Naive thymus-derived CD4-positive, alpha-beta T cell (primary cell): Measurements from ENCODE around the gene CTBP2. TPM values are rescaled to one million over a fixed set of nuclear protein-coding genes. Genes with fewer than 3 reads are reported as not detected.

Experiments used
- ATAC-seq: fragments of 150-1000 bp; cut with Tn5 transposase; 2 replicates; pipeline ENCODE4 v1.10.0; 2021; ENCODE audit warnings: mild to moderate bottlenecking, moderate library complexity
- CTCF ChIA-PET: fragments of 350-600 bp; sonication (Branson Sonifier 250); formaldehyde crosslinking; loops from one replicate; lab custom pipeline; 2021; ENCODE audit warnings: antibody characterized with exemption; lab: Charles Lee
- POLR2A ChIA-PET: fragments of 350-600 bp; sonication (Branson Sonifier 250); formaldehyde crosslinking; loops from one replicate; lab custom pipeline; 2021; ENCODE audit warnings: antibody characterized with exemption, inconsistent platforms; lab: Charles Lee
- DNase-seq, 9 donors: peaks; one replicate each; pipeline versions ENCODE4 v3.0.0 to v3.0.0-alpha.2; 2020 to 2022; ENCODE audit warnings: mixed read lengths in 1 of 9
- H3K27ac ChIP-seq: one replicate; pipeline ENCODE4 v1.7.0; 2013; ENCODE audit warnings: mild to moderate bottlenecking, low read depth, low read length, moderate library complexity
- H3K27me3 ChIP-seq, 2 donors: one replicate each; pipeline ENCODE4 v1.7.0; 2013; ENCODE audit warnings: low read length in 2 of 2, mild to moderate bottlenecking in 2 of 2, moderate library complexity in 2 of 2; ENCODE audit not compliant: control insufficient read depth in 2 of 2, insufficient read depth in 2 of 2
- H3K36me3 ChIP-seq, 3 experiments: 1 replicate in 2 of 3; 2 replicates in 1 of 3; pipeline ENCODE4 v1.7.0; 2013; ENCODE audit warnings: low read length in 3 of 3, mild to moderate bottlenecking in 3 of 3, moderate library complexity in 1 of 3; ENCODE audit not compliant: insufficient read depth in 3 of 3, control insufficient read depth in 2 of 3
- H3K4me1 ChIP-seq, 2 donors: one replicate each; pipeline ENCODE4 v1.7.0; 2013; ENCODE audit warnings: low read length in 2 of 2, mild to moderate bottlenecking in 2 of 2, moderate library complexity in 1 of 2; ENCODE audit not compliant: control insufficient read depth in 2 of 2, insufficient read depth in 2 of 2
- H3K4me3 ChIP-seq: 2 replicates; pipeline ENCODE4 v1.7.0; 2013; ENCODE audit warnings: mild to moderate bottlenecking, low read length
- H3K9me3 ChIP-seq, 3 experiments: 1 replicate in 2 of 3; 2 replicates in 1 of 3; pipeline ENCODE4 v1.7.0; 2013; ENCODE audit warnings: low read length in 3 of 3; ENCODE audit not compliant: control insufficient read depth in 2 of 3
- H3K27ac Mint-ChIP-seq, 9 donors: one replicate each; pipeline ENCODE4 v1.8.0; 2020 to 2022; ENCODE audit warnings: mixed read lengths in 9 of 9, mild to moderate bottlenecking in 8 of 9, moderate library complexity in 5 of 9, inconsistent platforms in 2 of 9
- H3K27me3 Mint-ChIP-seq, 5 donors: one replicate each; pipeline ENCODE4 v1.8.0; 2021 to 2022; ENCODE audit warnings: mixed read lengths in 5 of 5, mild to moderate bottlenecking in 1 of 5
- H3K36me3 Mint-ChIP-seq, 5 donors: one replicate each; pipeline ENCODE4 v1.8.0; 2020 to 2022; ENCODE audit warnings: mixed read lengths in 5 of 5, mild to moderate bottlenecking in 3 of 5, inconsistent platforms in 1 of 5
- H3K4me1 Mint-ChIP-seq, 7 donors: one replicate each; pipeline ENCODE4 v1.8.0; 2020 to 2022; ENCODE audit warnings: mixed read lengths in 7 of 7, mild to moderate bottlenecking in 3 of 7, inconsistent platforms in 1 of 7
- H3K4me3 Mint-ChIP-seq, 10 donors: one replicate each; pipeline ENCODE4 v1.8.0; 2020 to 2022; ENCODE audit warnings: mild to moderate bottlenecking in 10 of 10, mixed read lengths in 10 of 10, moderate library complexity in 6 of 10, inconsistent platforms in 2 of 10
- H3K9me3 Mint-ChIP-seq, 11 donors: one replicate each; pipeline ENCODE4 v1.8.0; 2020 to 2022; ENCODE audit warnings: mixed read lengths in 11 of 11, mild to moderate bottlenecking in 4 of 11, inconsistent platforms in 1 of 11, moderate library complexity in 1 of 11
- intact Hi-C, 2 donors: fragments of 100-400 bp; cut with micrococcal nuclease; formaldehyde crosslinking; loops; one replicate each; pipeline ENCODE4 v1.15.1; 2023
- polyA plus RNA-seq, 2 donors: library from polyadenylated mRNA; unstranded; fragments of 300-500 nt; fragmentation: Illumina TruSeq; gene quantifications; one replicate each; pipeline ENCODE4 v1.2.3, GENCODE V29; 2021
- total RNA-seq, 6 experiments: library from RNA in 5 of 6; stranded (reverse) in 5 of 6; gene quantifications; 1 replicate in 5 of 6; 2 replicates in 1 of 6; pipeline ENCODE4 v1.2.3 and lab custom pipeline; 2021 to 2026

CTBP2 gene
- total and polyA plus RNA-seq, 7 experiments from 2014 or later: 0.05 to 39.5 (median 1.7) TPM; not detected in 1

GRCh38 chr10:124966008-124966407 lies 194.4 kb downstream of the CTBP2 start:
- intact Hi-C loops: loop anchor here in 1 of 2 donors (5.0 kb wide), 1 partner anchor 49 kb away; no protein-coding TSS in a partner anchor
- ChIA-PET POLR2A (interaction anchor here (0.6 kb wide), 1 partner anchor 47 kb away, joined by 3 read pairs; no protein-coding TSS in a partner anchor), CTCF (no interaction called here)
- ATAC-seq (no peak), DNase-seq (no peak)
- Histone ChIP-seq H3K27me3 (no peaks in the 10 kb centered on the region), H3K4me1 (peaks cover 0 to 6% of the 10 kb centered on the region in 2 donors), H3K36me3 (peaks cover 0 to 36% (median 7%) of the 10 kb centered on the region in 3 experiments), H3K9me3 (no peaks in the 10 kb centered on the region), H3K27ac (no peak overlapping the region), H3K4me3 (no peak overlapping the region)
- H3K9me3 Mint-ChIP-seq: no peaks in the 10 kb centered on the region
- peaks cover 9 to 52% (median 14%) of the 10 kb centered on the region in 5 donors for H3K36me3 Mint-ChIP-seq
- H3K4me1 Mint-ChIP-seq: peaks cover 14 to 75% (median 67%) of the 10 kb centered on the region in 7 donors
- H3K4me3 Mint-ChIP-seq: no peak overlapping the region
- H3K27me3 Mint-ChIP-seq: no peaks in the 10 kb centered on the region
- no peak overlapping the region for H3K27ac Mint-ChIP-seq

DNA sequence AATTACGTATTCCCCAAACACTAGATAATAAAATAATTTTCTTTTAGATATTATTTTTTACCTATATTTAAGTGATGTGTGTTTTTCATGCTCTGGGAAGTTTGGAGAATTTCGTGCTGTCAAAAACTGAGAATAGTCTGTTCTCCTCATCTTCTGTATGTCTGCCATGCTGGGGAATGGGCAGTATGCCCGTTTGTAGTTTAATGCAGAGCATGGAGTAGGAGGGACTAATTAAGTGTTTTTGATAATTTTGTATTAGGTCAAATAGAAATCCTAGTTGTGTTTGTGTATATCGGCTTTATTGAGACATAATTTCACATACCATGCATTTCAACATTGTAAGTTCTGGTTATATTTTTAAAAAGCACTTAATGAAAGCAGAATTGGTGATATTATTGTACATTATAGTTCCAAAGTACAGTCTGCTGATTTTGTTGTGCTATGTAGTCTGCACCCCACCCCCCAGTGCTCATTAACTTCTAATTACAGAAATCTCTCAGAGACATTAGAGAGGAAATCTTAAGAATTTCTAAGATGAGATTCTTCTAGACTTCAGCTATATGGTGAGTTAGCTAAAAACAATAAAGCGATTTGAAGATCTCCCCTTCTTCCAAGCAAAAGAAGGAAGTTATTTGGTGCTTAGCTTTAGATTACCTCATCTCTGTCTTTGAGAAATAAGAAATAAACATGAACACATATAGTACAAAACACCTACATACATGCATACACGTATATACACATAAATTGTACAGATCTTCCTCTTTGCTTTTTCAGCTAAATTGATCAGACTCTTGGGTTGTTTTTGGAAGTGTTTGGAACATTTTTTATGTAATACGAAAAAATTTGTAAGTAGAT lies 196.3 kb downstream of the CTBP2 start:
- Histone ChIP-seq H3K27me3 (no peaks in the 10 kb centered on the region), H3K4me1 (peaks cover 0 to 3% of the 10 kb centered on the region in 2 donors), H3K36me3 (peaks cover 0 to 31% (median 7%) of the 10 kb centered on the region in 3 experiments), H3K9me3 (no peaks in the 10 kb centered on the region), H3K4me3 (no peak overlapping the region), H3K27ac (no peak overlapping the region)
- no peak for ATAC-seq
- intact Hi-C loops: no loop called here
- Mint-ChIP-seq H3K4me1 (peaks cover 17 to 72% (median 57%) of the 10 kb centered on the region in 7 donors), H3K4me3 (no peak overlapping the region), H3K27ac (peak overlapping the region in 2 of 9 donors; percentile 7 to 15), H3K36me3 (peaks cover 7 to 47% (median 14%) of the 10 kb centered on the region in 5 donors), H3K9me3 (no peaks in the 10 kb centered on the region), H3K27me3 (no peaks in the 10 kb centered on the region)
- DNase-seq: no peak
- CTCF ChIA-PET: no interaction called here
- POLR2A ChIA-PET: interaction anchor here (0.6 kb wide), 1 partner anchor 204 kb away, joined by 3 read pairs; no protein-coding TSS in a partner anchor

GRCh38 chr10:124962421-124962820 lies 197.9 kb downstream of the CTBP2 start:
- intact Hi-C loops: no loop called here
- Mint-ChIP-seq H3K27ac (no peak overlapping the region), H3K4me1 (peaks cover 15 to 74% (median 59%) of the 10 kb centered on the region in 7 donors), H3K36me3 (peaks cover 3 to 31% (median 6%) of the 10 kb centered on the region in 5 donors), H3K27me3 (no peaks in the 10 kb centered on the region), H3K9me3 (no peaks in the 10 kb centered on the region), H3K4me3 (no peak overlapping the region)
- no peak overlapping the region for H3K27ac ChIP-seq
- DNase-seq: no peak
- ChIA-PET CTCF (no interaction called here), POLR2A (interaction anchor here (0.7 kb wide), 1 partner anchor 37 kb away, joined by 4 read pairs; no protein-coding TSS in a partner anchor)
- no peaks in the 10 kb centered on the region for H3K27me3 ChIP-seq
- ATAC-seq: no peak
- no peaks in the 10 kb centered on the region for H3K4me1 ChIP-seq
- H3K9me3 ChIP-seq: no peaks in the 10 kb centered on the region
- H3K4me3 ChIP-seq: no peak overlapping the region
- peaks cover 0 to 20% (median 6%) of the 10 kb centered on the region in 3 experiments for H3K36me3 ChIP-seq

- H3K27ac ChIP-seq: no peak overlapping the region
- ChIA-PET CTCF (no interaction called here), POLR2A (no interaction called here)
- H3K4me3 Mint-ChIP-seq: peak overlapping the region in 1 of 10 donors; percentile 35
- H3K4me3 ChIP-seq: no peak overlapping the region
- H3K27ac Mint-ChIP-seq: peak overlapping the region in 3 of 9 donors; percentile 12 to 36 (median 31)
- ATAC-seq: no peak
- H3K4me1 ChIP-seq: no peaks in the 10 kb centered on the region
- H3K4me1 Mint-ChIP-seq: peaks cover 16 to 77% (median 60%) of the 10 kb centered on the region in 7 donors
- peaks cover 0 to 8% (median 0%) of the 10 kb centered on the region in 3 experiments for H3K36me3 ChIP-seq
- H3K9me3 ChIP-seq: no peaks in the 10 kb centered on the region
- no peaks in the 10 kb centered on the region for H3K9me3 Mint-ChIP-seq
- intact Hi-C loops: no loop called here
- H3K36me3 Mint-ChIP-seq: peaks cover 0 to 19% (median 0%) of the 10 kb centered on the region in 5 donors
- no peaks in the 10 kb centered on the region for H3K27me3 ChIP-seq
- DNase-seq: no peak
- no peaks in the 10 kb centered on the region for H3K27me3 Mint-ChIP-seq
These were observed 199.2 kb downstream of the CTBP2 start for GRCh38 chr10:124961248-124961570.

DNA sequence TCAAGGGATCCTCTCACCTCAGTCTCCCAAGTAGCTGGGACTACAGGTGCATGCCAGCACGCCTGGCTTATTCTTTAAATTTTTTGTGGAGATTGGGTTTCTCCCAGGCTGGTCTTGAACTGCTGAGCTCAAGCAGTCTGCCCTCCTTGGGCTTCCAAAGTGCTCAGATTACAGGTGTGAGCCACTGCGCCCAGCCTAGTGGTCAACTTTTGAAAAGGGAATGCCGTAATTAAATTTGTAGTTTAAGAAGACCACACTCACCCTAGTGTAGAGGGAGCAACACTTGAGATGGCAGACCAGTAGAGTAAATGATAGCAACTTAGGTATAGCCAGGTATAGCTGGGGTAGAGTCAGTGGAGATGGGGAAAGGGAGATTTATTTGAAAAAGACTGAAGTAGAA lies 200.8 kb downstream of the CTBP2 start:
- H3K4me1 Mint-ChIP-seq: peaks cover 15 to 81% (median 64%) of the 10 kb centered on the region in 7 donors
- intact Hi-C loops: no loop called here
- ChIA-PET CTCF (no interaction called here), POLR2A (no interaction called here)
- no peaks in the 10 kb centered on the region for H3K27me3 ChIP-seq
- peaks cover 0 to 4% (median 0%) of the 10 kb centered on the region in 3 experiments for H3K36me3 ChIP-seq
- peaks cover 0 to 14% (median 0%) of the 10 kb centered on the region in 5 donors for H3K36me3 Mint-ChIP-seq
- peak overlapping the region in 4 of 10 donors; percentile 5 to 54 (median 15) for H3K4me3 Mint-ChIP-seq
- H3K4me1 ChIP-seq: no peaks in the 10 kb centered on the region
- H3K4me3 ChIP-seq: no peak overlapping the region
- no peaks in the 10 kb centered on the region for H3K9me3 Mint-ChIP-seq
- H3K27ac Mint-ChIP-seq: peak overlapping the region in 5 of 9 donors; percentile 44 to 88 (median 56)
- H3K27me3 Mint-ChIP-seq: no peaks in the 10 kb centered on the region
- H3K27ac ChIP-seq: no peak overlapping the region
- ATAC-seq (no peak), DNase-seq (no peak)
- no peaks in the 10 kb centered on the region for H3K9me3 ChIP-seq

DNA sequence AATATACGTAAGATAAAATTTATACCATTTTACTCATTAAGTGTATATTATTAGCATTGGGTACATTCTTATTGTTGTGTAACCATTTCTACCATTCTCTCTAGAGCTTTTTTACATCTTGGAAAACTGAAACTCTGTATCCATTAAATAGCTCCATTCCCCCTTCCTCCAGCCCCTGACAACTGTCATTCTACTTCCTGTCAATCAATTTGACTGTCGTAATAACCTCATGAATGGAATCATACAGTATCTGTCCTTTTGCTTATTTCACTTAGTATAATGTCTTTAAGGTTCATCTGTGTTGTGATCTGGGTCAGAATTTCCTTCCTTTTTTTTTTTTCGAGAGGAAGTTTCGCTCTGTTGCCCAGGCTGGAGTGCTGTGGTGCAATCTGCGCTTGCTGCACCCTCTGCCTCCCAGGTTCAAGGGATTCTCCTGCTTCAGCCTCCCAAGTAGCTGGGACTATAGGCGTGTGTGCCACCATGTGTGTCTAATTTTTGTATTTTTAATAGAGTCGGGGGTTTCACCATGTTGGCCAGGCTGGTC lies 202.9 kb downstream of the CTBP2 start:
- H3K27me3 Mint-ChIP-seq: no peaks in the 10 kb centered on the region
- no peaks in the 10 kb centered on the region for H3K27me3 ChIP-seq
- H3K36me3 ChIP-seq: no peaks in the 10 kb centered on the region
- H3K9me3 Mint-ChIP-seq: peaks cover 0 to 1% (median 0%) of the 10 kb centered on the region in 11 donors
- CTCF ChIA-PET: no interaction called here
- no peaks in the 10 kb centered on the region for H3K4me1 ChIP-seq
- H3K27ac ChIP-seq: no peak overlapping the region
- H3K9me3 ChIP-seq: no peaks in the 10 kb centered on the region
- H3K4me3 ChIP-seq: no peak overlapping the region
- ATAC-seq (peak; percentile 47), DNase-seq (no peak)
- POLR2A ChIA-PET: interaction anchor here (0.7 kb wide), 1 partner anchor 94 kb away, joined by 5 read pairs; no protein-coding TSS in a partner anchor
- peaks cover 16 to 78% (median 62%) of the 10 kb centered on the region in 7 donors for H3K4me1 Mint-ChIP-seq
- peak overlapping the region in 1 of 9 donors; percentile 0 for H3K27ac Mint-ChIP-seq
- intact Hi-C loops: no loop called here
- peaks cover 0 to 17% (median 6%) of the 10 kb centered on the region in 5 donors for H3K36me3 Mint-ChIP-seq
- no peak overlapping the region for H3K4me3 Mint-ChIP-seq
